PC-9 (cell line): ENCODE results near the gene PAQR4. TPM values are rescaled to one million over a fixed set of nuclear protein-coding genes. Genes with fewer than 3 reads are reported as not detected.

ENCODE experiments used
- BruUV-seq: library from RNA; stranded (reverse); fragments of 400-500 nt; replicated peaks from 2 replicates; lab custom pipeline; 2021; lab: Mats Ljungman, UMichigan
- CTCF ChIA-PET: fragments of 300-600 bp; sonication (Branson Sonifier 250); formaldehyde crosslinking; loops from one replicate; lab custom pipeline; 2022; ENCODE audit warnings: antibody characterized with exemption; lab: Charles Lee
- POLR2A ChIA-PET: fragments of 300-600 bp; sonication (Branson Sonifier 250); formaldehyde crosslinking; loops from one replicate; lab custom pipeline; 2022; ENCODE audit warnings: antibody characterized with exemption; ENCODE audit not compliant: unreplicated experiment; lab: Charles Lee
- DNase-seq, 2 experiments: peaks; one replicate each; pipeline versions ENCODE4 v3.0.0 to v3.0.0-alpha.2; 2015 to 2022; ENCODE audit warnings: mixed read lengths in 1 of 2
- H2AFZ ChIP-seq: fragments of 200-600 bp; sonication (generic); 2 replicates; pipeline ENCODE4 v1.8.1; 2017; ENCODE audit warnings: antibody characterized with exemption
- H3F3A ChIP-seq: fragments of 200-600 bp; sonication (generic); 2 replicates; pipeline ENCODE4 v1.8.1; 2017; ENCODE audit warnings: antibody characterized with exemption, mild to moderate bottlenecking, low read depth; ENCODE audit not compliant: insufficient read depth
- H3K27ac ChIP-seq: fragments of 200-600 bp; sonication (generic); 2 replicates; pipeline ENCODE4 v1.6.1; 2016; ENCODE audit warnings: mixed run types
- H3K27me3 ChIP-seq: fragments of 200-600 bp; sonication (generic); 2 replicates; pipeline ENCODE4 v1.6.1; 2016; ENCODE audit warnings: low read depth, mixed run types; ENCODE audit not compliant: insufficient read depth
- H3K36me3 ChIP-seq: fragments of 200-600 bp; sonication (generic); 2 replicates; pipeline ENCODE4 v1.6.1; 2016; ENCODE audit warnings: low read depth, mixed run types
- H3K4me1 ChIP-seq: fragments of 200-600 bp; sonication (generic); replicated peaks from 2 replicates; pipeline ENCODE4 v1.6.1; 2016; ENCODE audit warnings: mixed run types; ENCODE audit not compliant: insufficient read depth
- H3K4me2 ChIP-seq: fragments of 200-600 bp; sonication (generic); 2 replicates; pipeline ENCODE4 v1.6.1; 2017; ENCODE audit warnings: mixed run types
- H3K4me3 ChIP-seq: fragments of 200-600 bp; sonication (generic); 2 replicates; pipeline ENCODE4 v1.6.1; 2016; ENCODE audit warnings: mixed run types
- H3K79me2 ChIP-seq: fragments of 200-600 bp; sonication (generic); 2 replicates; pipeline ENCODE4 v1.6.1; 2017; ENCODE audit warnings: low read depth, mixed run types
- H3K9me2 ChIP-seq: fragments of 200-600 bp; sonication (generic); 2 replicates; pipeline ENCODE4 v1.8.1; 2017; ENCODE audit warnings: mild to moderate bottlenecking; ENCODE audit not compliant: insufficient read depth
- H3K9me3 ChIP-seq: fragments of 200-600 bp; sonication (generic); 2 replicates; pipeline ENCODE4 v1.8.1; 2016; ENCODE audit warnings: low read depth; ENCODE audit not compliant: insufficient read depth
- H4K20me1 ChIP-seq: fragments of 200-600 bp; sonication (generic); 2 replicates; pipeline ENCODE4 v1.8.1; 2017; ENCODE audit not compliant: insufficient read depth
- EZH2 ChIP-seq: fragments of 200-600 bp; sonication (generic); IDR thresholded peaks from 2 replicates; pipeline ENCODE4 v1.8.0; 2017; ENCODE audit warnings: antibody characterized with exemption, low read depth
- intact Hi-C: fragments of 100-400 bp; cut with micrococcal nuclease; formaldehyde crosslinking; loops from one replicate; pipeline ENCODE4 v1.10.0; 2022; ENCODE audit not compliant: unreplicated experiment
- total RNA-seq: library from RNA; stranded (reverse); gene quantifications from 2 replicates; pipeline ENCODE4 v1.2.3, GENCODE V29; 2021
- TF ChIP-seq, protein P1 (sequence below): fragments of 200-600 bp; sonication (generic); conservative IDR thresholded peaks from 2 replicates; pipeline ENCODE4 v1.6.1; 2017; ENCODE audit warnings: mixed run types, antibody characterized with exemption, mild to moderate bottlenecking, moderate library complexity

Gene PAQR4
- total RNA-seq, 1 experiment from 2014 or later: 40.7 TPM

DNA sequence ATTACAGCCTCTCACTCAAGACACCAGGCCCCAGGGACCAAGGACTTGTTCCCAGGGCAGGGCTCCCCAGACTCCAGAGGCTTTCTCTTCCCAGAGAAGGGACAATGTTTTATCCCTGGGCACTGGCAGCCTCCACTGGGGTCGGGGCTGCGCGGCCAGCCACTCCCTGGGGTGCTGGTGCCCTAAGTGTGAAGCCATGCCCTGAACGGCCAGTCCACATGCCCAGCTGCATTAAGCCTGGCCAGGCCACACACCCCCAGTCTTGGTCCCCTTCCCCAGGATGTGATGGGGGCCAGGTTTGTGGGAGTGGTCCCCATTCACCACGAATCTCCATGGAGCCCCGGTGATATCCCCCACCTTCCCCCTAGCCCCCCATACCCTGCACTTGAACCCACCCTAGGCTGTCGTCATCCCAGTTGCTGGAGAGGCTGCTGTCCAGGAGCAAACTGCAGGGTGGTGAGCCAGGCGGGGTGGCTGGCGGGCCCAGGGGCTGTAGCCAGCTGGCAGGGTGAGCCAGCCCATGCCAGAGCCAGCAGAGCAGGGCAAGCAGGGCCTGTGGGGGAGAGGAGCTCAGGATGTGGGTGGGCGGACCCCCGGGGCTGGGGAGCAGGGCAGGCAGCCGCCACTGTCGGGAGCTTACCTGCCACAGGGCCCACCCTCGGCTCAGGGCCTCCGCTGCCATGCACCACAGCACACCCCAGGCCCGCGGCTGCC, 4.6 kb downstream of the PAQR4 start:
- TF ChIP-seq, protein P1, sequence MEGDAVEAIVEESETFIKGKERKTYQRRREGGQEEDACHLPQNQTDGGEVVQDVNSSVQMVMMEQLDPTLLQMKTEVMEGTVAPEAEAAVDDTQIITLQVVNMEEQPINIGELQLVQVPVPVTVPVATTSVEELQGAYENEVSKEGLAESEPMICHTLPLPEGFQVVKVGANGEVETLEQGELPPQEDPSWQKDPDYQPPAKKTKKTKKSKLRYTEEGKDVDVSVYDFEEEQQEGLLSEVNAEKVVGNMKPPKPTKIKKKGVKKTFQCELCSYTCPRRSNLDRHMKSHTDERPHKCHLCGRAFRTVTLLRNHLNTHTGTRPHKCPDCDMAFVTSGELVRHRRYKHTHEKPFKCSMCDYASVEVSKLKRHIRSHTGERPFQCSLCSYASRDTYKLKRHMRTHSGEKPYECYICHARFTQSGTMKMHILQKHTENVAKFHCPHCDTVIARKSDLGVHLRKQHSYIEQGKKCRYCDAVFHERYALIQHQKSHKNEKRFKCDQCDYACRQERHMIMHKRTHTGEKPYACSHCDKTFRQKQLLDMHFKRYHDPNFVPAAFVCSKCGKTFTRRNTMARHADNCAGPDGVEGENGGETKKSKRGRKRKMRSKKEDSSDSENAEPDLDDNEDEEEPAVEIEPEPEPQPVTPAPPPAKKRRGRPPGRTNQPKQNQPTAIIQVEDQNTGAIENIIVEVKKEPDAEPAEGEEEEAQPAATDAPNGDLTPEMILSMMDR: no peak
- TF ChIP-seq EZH2: no peak
- no TSS peak for BruUV-seq
- Histone ChIP-seq H3K4me1 (no peaks in the 10 kb centered on the region; the same call in 1 of the 2 replicates), H2AFZ (no peak overlapping the region), H4K20me1 (no peaks in the 10 kb centered on the region; the same call in 1 of the 2 replicates), H3K4me3 (no peak overlapping the region), H3F3A (peaks cover 19% of the 10 kb centered on the region; the same call in 1 of the 2 replicates), H3K4me2 (no peak overlapping the region), H3K79me2 (peaks cover 6% of the 10 kb centered on the region; the same call in 1 of the 2 replicates), H3K27me3 (no peaks in the 10 kb centered on the region), H3K9me3 (no peaks in the 10 kb centered on the region), H3K9me2 (no peaks in the 10 kb centered on the region), H3K36me3 (no peaks in the 10 kb centered on the region), H3K27ac (no peak overlapping the region)
- no peak for DNase-seq
- intact Hi-C loops: no loop called here
- POLR2A ChIA-PET: no interaction called here
- CTCF ChIA-PET: no interaction called here

DNA sequence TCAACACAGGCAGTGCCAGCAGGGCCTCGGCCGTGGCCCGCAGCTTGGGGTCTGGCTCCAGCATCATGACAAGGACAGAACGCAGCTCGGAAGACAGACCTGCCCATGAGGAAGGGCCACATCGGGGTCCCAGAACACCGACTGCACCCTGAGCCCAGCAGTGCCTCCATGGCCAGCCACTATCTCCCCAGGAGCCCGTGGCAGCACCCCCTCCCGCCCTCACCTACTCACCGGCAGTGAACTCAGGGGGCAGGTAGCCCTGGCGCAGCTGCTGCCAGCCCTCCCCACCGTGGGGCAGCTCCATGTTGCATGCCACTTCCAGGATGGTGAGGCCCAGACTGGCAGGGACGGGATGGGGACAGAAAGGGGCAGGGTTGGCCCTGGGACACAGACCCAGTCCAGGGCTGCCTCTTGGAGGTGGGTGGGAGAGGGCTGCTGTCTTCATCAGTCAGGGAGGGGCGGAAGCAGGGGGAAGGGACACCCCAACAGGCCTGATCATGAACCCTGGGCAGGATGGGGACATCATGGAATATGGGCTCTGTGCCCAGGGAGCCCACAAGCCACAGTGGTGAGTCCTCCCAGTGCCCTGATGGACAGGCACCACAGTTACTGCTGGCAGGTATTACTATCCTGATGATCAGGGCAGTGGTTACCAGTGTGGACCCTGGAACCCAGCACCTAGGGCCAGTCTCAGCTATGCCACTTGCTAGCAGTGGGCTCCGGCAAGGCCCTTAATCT, 5.3 kb downstream of the PAQR4 start:
- no peak overlapping the region for H3K27ac ChIP-seq
- H3K36me3 ChIP-seq: no peaks in the 10 kb centered on the region
- H3K4me3 ChIP-seq: no peak overlapping the region
- H3K9me2 ChIP-seq: no peaks in the 10 kb centered on the region
- DNase-seq: no peak
- H3K9me3 ChIP-seq: no peaks in the 10 kb centered on the region
- H3K79me2 ChIP-seq: peaks cover 11% of the 10 kb centered on the region; the same call in 1 of the 2 replicates
- ChIA-PET POLR2A (no interaction called here), CTCF (no interaction called here)
- no peak overlapping the region for H3K4me2 ChIP-seq
- TF ChIP-seq, protein P1: no peak
- no peak for TF ChIP-seq EZH2
- H3F3A ChIP-seq: peaks cover 19% of the 10 kb centered on the region; the same call in 1 of the 2 replicates
- H3K4me1 ChIP-seq: peaks cover 4% of the 10 kb centered on the region
- intact Hi-C loops: no loop called here
- BruUV-seq: no TSS peak
- no peak overlapping the region for H2AFZ ChIP-seq
- no peaks in the 10 kb centered on the region for H3K27me3 ChIP-seq
- H4K20me1 ChIP-seq: no peaks in the 10 kb centered on the region; the same call in 1 of the 2 replicates

DNA sequence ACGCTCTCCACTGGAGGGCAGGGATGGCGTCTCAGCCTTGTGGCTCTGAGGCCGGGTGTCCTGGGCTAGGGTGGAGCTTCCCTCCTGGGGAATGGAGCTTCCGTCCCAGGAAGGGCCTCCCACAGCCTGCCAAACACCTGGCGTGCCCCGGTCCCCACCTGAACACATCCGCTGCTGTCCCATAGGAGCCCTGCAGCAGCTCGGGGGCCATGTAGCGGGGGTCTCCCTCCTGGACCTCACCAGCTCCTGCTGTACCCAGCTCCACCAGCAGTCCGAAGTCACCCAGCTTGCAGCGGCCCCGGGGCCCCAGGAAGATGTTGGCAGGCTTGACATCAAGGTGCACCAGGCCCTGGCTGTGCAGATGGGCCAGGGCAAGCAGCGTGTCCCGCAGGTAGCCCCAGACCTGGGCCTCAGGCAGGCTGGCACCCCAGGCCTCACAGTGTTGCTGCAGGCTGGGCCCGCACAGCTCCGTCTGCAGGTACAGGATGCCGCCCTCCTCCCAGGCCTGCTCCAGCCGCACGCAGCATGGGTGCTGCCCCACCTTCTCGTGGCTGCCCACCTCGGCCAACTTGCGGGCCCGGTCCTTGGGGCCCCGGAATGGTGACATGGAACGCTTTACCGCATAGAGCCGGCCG, 6.1 kb downstream of the PAQR4 start:
- no peak for DNase-seq
- no peaks in the 10 kb centered on the region; the same call in 1 of the 2 replicates for H4K20me1 ChIP-seq
- H3K4me2 ChIP-seq: no peak overlapping the region
- TF ChIP-seq, protein P1: no peak
- no peak for TF ChIP-seq EZH2
- no peak overlapping the region for H3K4me3 ChIP-seq
- H3F3A ChIP-seq: peaks cover 17% of the 10 kb centered on the region; the same call in 1 of the 2 replicates
- peaks cover 15% of the 10 kb centered on the region for H3K79me2 ChIP-seq
- no peak overlapping the region for H3K27ac ChIP-seq
- H3K9me2 ChIP-seq: no peaks in the 10 kb centered on the region
- CTCF ChIA-PET: no interaction called here
- H3K36me3 ChIP-seq: no peaks in the 10 kb centered on the region
- H2AFZ ChIP-seq: no peak overlapping the region
- BruUV-seq: no TSS peak
- intact Hi-C loops: no loop called here
- no peaks in the 10 kb centered on the region for H3K27me3 ChIP-seq
- POLR2A ChIA-PET: no interaction called here
- no peaks in the 10 kb centered on the region for H3K9me3 ChIP-seq
- H3K4me1 ChIP-seq: peaks cover 6% of the 10 kb centered on the region
